ENCODE measurements around the gene SPIRE1. TPM values are rescaled to one million over a fixed set of nuclear protein-coding genes. Genes with fewer than 3 reads are reported as not detected.
A peak's percentile ranks its signal among the peaks of the same experiment; 100 is the strongest.

SPIRE1 gene
- total and polyA plus RNA-seq, 2 of the 4 experiments (the other 2 are of a cell fraction), result 11.6 to 31.4 TPM

- H3K36me3 ChIP-seq (ENCODE audit: control insufficient read depth, insufficient read depth, low read length), result peaks cover 11% of the 10 kb centered on the region
- CTCF ChIA-PET, result no interaction called here
- in situ Hi-C loops (cut with MboI; ENCODE audit: low sequenced_read_pairs), result no loop called here
These were observed 199.1 kb downstream of the SPIRE1 start for GRCh38 chr18:12458771-12459170.

More at GRCh38 chr18:12458771-12459170, 199.1 kb downstream of the SPIRE1 start:
- Histone ChIP-seq H2BK20ac (ENCODE audit: low read depth, low read length) (no peak overlapping the region), H2AFZ (replicated peaks; ENCODE audit: low read length, poor library complexity) (no peak overlapping the region), H3K4ac (ENCODE audit: low read depth, low read length) (no peak overlapping the region), H2BK120ac (ENCODE audit: low read depth, low read length) (no peak overlapping the region), H4K8ac (ENCODE audit: low read depth in 2 of 2, low read length in 2 of 2) (no peak overlapping the region), H4K20me1 (ENCODE audit: insufficient read depth, low read length) (no peaks in the 10 kb centered on the region), H3K9me3 (ENCODE audit: control insufficient read depth, insufficient read depth, low read length) (no peaks in the 10 kb centered on the region), H3K14ac (replicated peaks; ENCODE audit: low read depth, low read length) (no peak overlapping the region), H2AK9ac (replicated peaks; ENCODE audit: low read depth, low read length, poor library complexity) (no peak overlapping the region), H4K91ac (ENCODE audit: insufficient read depth, low read depth, low read length) (no peak overlapping the region), H2BK15ac (ENCODE audit: low read depth, low read length) (no peak overlapping the region), H2BK5ac (ENCODE audit: low read depth, low read length, poor library complexity, severe bottlenecking) (no peak overlapping the region), H4K5ac (ENCODE audit: low read depth, low read length) (no peak overlapping the region), H3K79me1 (ENCODE audit: low read depth in 1 of 2, low read length in 2 of 2) (peaks cover 0 to 4% of the 10 kb centered on the region in 2 experiments; a peak in 1 of 4 replicates), H2AK5ac (ENCODE audit: low read depth, low read length) (no peak overlapping the region), H3K9me1 (ENCODE audit: insufficient read depth, low read length) (0 out of 2 replicates have a peak, but pooled peaks cover 2% of the 10 kb centered on the region), H3K9ac (ENCODE audit: low read depth, low read length) (no peak overlapping the region), H3K27me3 (ENCODE audit: control insufficient read depth, insufficient read depth, low read length) (no peaks in the 10 kb centered on the region), H3K27ac (ENCODE audit: insufficient read depth, low read length) (no peak overlapping the region), H3K56ac (ENCODE audit: extremely low read depth, insufficient read depth, low read length) (no peak overlapping the region), H3K23ac (ENCODE audit: low read depth, low read length) (no peak overlapping the region), H3K4me2 (ENCODE audit: low read depth, low read length) (no peak overlapping the region), H3K4me3 (ENCODE audit: insufficient read depth, low read depth, low read length) (no peak overlapping the region), H3K4me1 (ENCODE audit: control insufficient read depth, insufficient read depth, low read length) (peaks cover 6% of the 10 kb centered on the region), H3K18ac (ENCODE audit: low read depth, low read length) (no peak overlapping the region)
- ATAC-seq (ENCODE audit: low read depth), result no peak
- no TSS peak for BruUV-seq (replicated peaks)
- WGBS, 2 experiments (ENCODE audit: extremely low coverage in 2 of 2, insufficient read length in 1 of 2), result no CpG with 5 or more reads among the region's 7 CpGs
- dilution Hi-C loops (cut with HindIII; ENCODE audit: low sequenced_read_pairs, unreplicated experiment), result no loop called here
- no peak for TF ChIP-seq ELK1 (IDR thresholded peaks at IDR 0.05; ENCODE audit: borderline replicate concordance, low read depth, low read length)
- TF ChIP-seq MAFK (IDR thresholded peaks at IDR 0.05; ENCODE audit: low read depth, low read length), result no peak
- TF ChIP-seq RFX5 (IDR thresholded peaks at IDR 0.05; ENCODE audit: low read depth, low read length), result no peak
- no peak for TF ChIP-seq CEBPB (IDR thresholded peaks at IDR 0.05; ENCODE audit: low read depth, low read length)
- TF ChIP-seq RCOR1 (IDR thresholded peaks at IDR 0.05; ENCODE audit: insufficient replicate concordance, low read length), result no peak
- TF ChIP-seq BHLHE40 (IDR thresholded peaks at IDR 0.05; ENCODE audit: low read depth, low read length), result no peak
- no peak for TF ChIP-seq SMC3 (IDR thresholded peaks at IDR 0.05; ENCODE audit: low read depth, low read length)
- no peak for TF ChIP-seq FOS (IDR thresholded peaks at IDR 0.05; ENCODE audit: low read depth, low read length)
- no peak for TF ChIP-seq CTCF (conservative IDR thresholded peaks at IDR 0.05; ENCODE audit: low read depth, low read length)
- TF ChIP-seq, protein P1, sequence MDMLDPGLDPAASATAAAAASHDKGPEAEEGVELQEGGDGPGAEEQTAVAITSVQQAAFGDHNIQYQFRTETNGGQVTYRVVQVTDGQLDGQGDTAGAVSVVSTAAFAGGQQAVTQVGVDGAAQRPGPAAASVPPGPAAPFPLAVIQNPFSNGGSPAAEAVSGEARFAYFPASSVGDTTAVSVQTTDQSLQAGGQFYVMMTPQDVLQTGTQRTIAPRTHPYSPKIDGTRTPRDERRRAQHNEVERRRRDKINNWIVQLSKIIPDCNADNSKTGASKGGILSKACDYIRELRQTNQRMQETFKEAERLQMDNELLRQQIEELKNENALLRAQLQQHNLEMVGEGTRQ (IDR thresholded peaks at IDR 0.05; ENCODE audit: low read depth, low read length), result no peak
- no peak for TF ChIP-seq CHD1 (IDR thresholded peaks at IDR 0.05; ENCODE audit: low read depth, low read length)
- TF ChIP-seq POLR2A (IDR thresholded peaks at IDR 0.05; ENCODE audit: low read depth, low read length), result no peak
- no peak for TF ChIP-seq NFE2L2 (IDR thresholded peaks at IDR 0.05; ENCODE audit: low read depth, low read length)
- no peak for TF ChIP-seq RAD21 (IDR thresholded peaks at IDR 0.05; ENCODE audit: low read length)
- TF ChIP-seq MXI1 (IDR thresholded peaks at IDR 0.05; ENCODE audit: borderline replicate concordance, low read depth, low read length), result no peak
- no peak for TF ChIP-seq MAZ (IDR thresholded peaks at IDR 0.05; ENCODE audit: borderline replicate concordance, low read depth, low read length)
- peak; percentile 34 for DNase-seq
- POLR2A ChIA-PET (ENCODE audit: unreplicated experiment), result no interaction called here
- intact Hi-C loops (cut with micrococcal nuclease), result no loop called here

Data from IMR-90 (cell line).